ENCODE measurements around the gene CLN3. TPM values are rescaled to one million over a fixed set of nuclear protein-coding genes. Genes with fewer than 3 reads are reported as not detected.

CLN3 gene
- total RNA-seq, 6 donors from 2014 or later, result 39.5 to 96.4 (median 56.2) TPM

GRCh38 chr16:28537076-28537475, 45.2 kb upstream of the CLN3 start:
- peaks cover 35 to 61% (median 46%) of the 10 kb centered on the region in 4 donors for H3K4me1 ChIP-seq
- DNase-seq (no peak), ATAC-seq (ENCODE audit: low FRiP score in 2 of 2) (no peak)

GRCh38 chr16:28534542-28535373, 42.9 kb upstream of the CLN3 start:
- H3K9me3 ChIP-seq, result no peaks in the 10 kb centered on the region
- peaks cover 0 to 16% (median 3%) of the 10 kb centered on the region in 4 donors for H3K36me3 ChIP-seq
- peaks cover 39 to 69% (median 53%) of the 10 kb centered on the region in 4 donors for H3K4me1 ChIP-seq
- 41 to 54% methylated on average over 5 of the region's 5 CpGs for whole genome bisulfite sequencing, 2 donors
- H3K27me3 ChIP-seq, result no peaks in the 10 kb centered on the region
- ATAC-seq (ENCODE audit: low FRiP score in 2 of 2) (peak in 1 of 2 donors; percentile 64), DNase-seq (peak in 1 of 2 donors; percentile 84)
- TF ChIP-seq POLR2A (IDR thresholded peaks at IDR 0.05) (peak in 1 of 4 donors; percentile 50), EP300 (IDR thresholded peaks at IDR 0.05) (peak in 1 of 4 donors; percentile 45), POLR2AphosphoS5 (IDR thresholded peaks at IDR 0.05) (peak; percentile 57 to 80), CTCF (IDR thresholded peaks at IDR 0.05) (no peak)
- peak overlapping the region; percentile 42 to 76 (median 64) for H3K27ac ChIP-seq
- no peak overlapping the region for H3K4me3 ChIP-seq

More at GRCh38 chr16:28537076-28537475, 45.2 kb upstream of the CLN3 start:
- no peaks in the 10 kb centered on the region for H3K27me3 ChIP-seq
- peaks cover 0 to 16% (median 3%) of the 10 kb centered on the region in 4 donors for H3K36me3 ChIP-seq
- peak overlapping the region; percentile 46 to 64 (median 51) for H3K4me3 ChIP-seq
- H3K9me3 ChIP-seq, result no peaks in the 10 kb centered on the region
- peak overlapping the region; percentile 84 to 97 (median 93) for H3K27ac ChIP-seq
- TF ChIP-seq CTCF (IDR thresholded peaks at IDR 0.05) (no peak), EP300 (IDR thresholded peaks at IDR 0.05) (no peak), POLR2AphosphoS5 (IDR thresholded peaks at IDR 0.05) (no peak), POLR2A (IDR thresholded peaks at IDR 0.05) (no peak)
- 80 to 81% methylated on average over 6 of the region's 6 CpGs for WGBS, 2 donors

- DNase-seq (no peak), ATAC-seq (ENCODE audit: low FRiP score in 2 of 2) (no peak)
- no peak for TF ChIP-seq POLR2AphosphoS5 (IDR thresholded peaks at IDR 0.05)
- TF ChIP-seq CTCF (IDR thresholded peaks at IDR 0.05), result no peak
- no peak for TF ChIP-seq EP300 (IDR thresholded peaks at IDR 0.05)
- no peak for TF ChIP-seq POLR2A (IDR thresholded peaks at IDR 0.05)
- no peak overlapping the region for H3K4me3 ChIP-seq
- H3K4me1 ChIP-seq, result peaks cover 33 to 62% (median 43%) of the 10 kb centered on the region in 4 donors
- H3K36me3 ChIP-seq, result peaks cover 0 to 16% (median 3%) of the 10 kb centered on the region in 4 donors
- H3K27ac ChIP-seq, result peak overlapping the region; percentile 48 to 79 (median 76)
- no peaks in the 10 kb centered on the region for H3K27me3 ChIP-seq
- WGBS, 2 donors, result 90% methylated on average over 5 of the region's 5 CpGs
- no peaks in the 10 kb centered on the region for H3K9me3 ChIP-seq
Observed at GRCh38 chr16:28532940-28533647, 41.2 kb upstream of the CLN3 start.

- no peaks in the 10 kb centered on the region for H3K9me3 ChIP-seq
- WGBS, 2 donors, result 58 to 67% methylated on average over 9 of the region's 9 CpGs
- no peaks in the 10 kb centered on the region for H3K27me3 ChIP-seq
- ATAC-seq (ENCODE audit: low FRiP score in 2 of 2) (peak; percentile 92 to 96), DNase-seq (peak; percentile 84 to 92)
- no peak overlapping the region for H3K4me3 ChIP-seq
- peaks cover 33 to 52% (median 43%) of the 10 kb centered on the region in 4 donors for H3K4me1 ChIP-seq
- peak overlapping the region; percentile 48 to 79 (median 76) for H3K27ac ChIP-seq
- peak in 3 of 4 donors; percentile 75 to 80 (median 76) for TF ChIP-seq EP300 (IDR thresholded peaks at IDR 0.05)
- peak in 2 of 4 donors; percentile 29 to 72 for TF ChIP-seq POLR2A (IDR thresholded peaks at IDR 0.05)
- TF ChIP-seq CTCF (IDR thresholded peaks at IDR 0.05), result no peak
- TF ChIP-seq POLR2AphosphoS5 (IDR thresholded peaks at IDR 0.05), result peak; percentile 54 to 78
- peaks cover 0 to 11% (median 3%) of the 10 kb centered on the region in 4 donors for H3K36me3 ChIP-seq
Observed at GRCh38 chr16:28531777-28532744, 40.2 kb upstream of the CLN3 start.
